HG03175 (cell line): Measurements from ENCODE around the gene HEBP2.

Experiments
- ATAC-seq: cut with Tn5 transposase; IDR thresholded peaks from one replicate; pipeline ENCODE4 v1.9.1; 2021; ENCODE audit warnings: mild to moderate bottlenecking, moderate library complexity; ENCODE audit not compliant: unreplicated experiment

Gene HEBP2

DNA sequence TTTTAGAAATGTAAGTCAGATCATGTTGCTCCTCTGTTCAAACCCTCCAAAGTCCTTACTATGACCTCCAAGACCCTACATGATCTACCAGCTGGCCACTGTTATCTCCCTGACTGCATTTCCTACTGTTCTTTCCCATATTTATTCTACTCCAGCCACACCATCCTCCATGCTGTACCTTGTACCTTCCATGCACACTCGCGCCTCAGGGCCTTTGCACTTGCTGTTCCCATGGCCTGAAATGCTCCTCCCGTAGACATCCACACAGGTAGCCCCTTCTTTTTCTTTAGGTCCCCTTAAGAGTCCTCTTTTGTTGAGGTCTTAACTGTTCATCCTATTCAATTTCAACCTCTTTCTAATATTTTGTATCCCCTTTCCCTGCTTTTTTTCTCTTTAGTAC, 47.0 kb downstream of the HEBP2 start:
- no peak for ATAC-seq

DNA sequence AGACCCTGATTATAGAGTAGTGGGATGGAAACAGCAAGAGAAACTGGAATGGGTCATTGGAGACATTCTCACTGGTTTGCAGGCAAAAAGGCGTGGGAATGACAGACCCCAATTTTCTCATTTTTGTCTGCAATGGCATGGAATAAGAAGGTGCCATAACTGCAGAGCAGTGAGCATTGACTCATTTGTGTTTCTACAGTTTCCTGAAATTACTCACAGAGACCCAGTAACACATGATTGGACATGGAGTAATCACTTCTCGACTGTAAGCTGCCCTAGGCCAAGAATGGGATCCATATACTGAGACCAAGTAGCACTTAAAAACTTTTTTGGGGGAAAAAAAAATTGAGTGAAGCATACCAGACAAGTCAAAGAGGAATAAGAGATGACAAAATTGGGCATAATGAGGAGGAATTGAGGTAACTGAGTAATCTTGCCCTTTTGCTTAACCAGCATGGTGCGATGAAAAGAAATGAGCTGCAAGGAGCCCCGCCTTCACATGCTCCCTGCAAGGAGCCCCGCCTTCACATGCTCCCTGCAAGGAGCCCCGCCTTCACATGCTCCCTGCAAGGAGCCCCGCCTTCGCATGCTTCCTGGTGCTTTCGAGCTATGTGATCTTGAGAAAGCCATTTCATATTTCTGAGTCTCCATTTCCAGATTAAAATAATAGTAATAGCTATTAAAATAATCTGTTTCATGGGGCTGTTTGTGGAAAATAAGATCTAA, 51.1 kb downstream of the HEBP2 start:
- peak; percentile 24 for ATAC-seq

DNA sequence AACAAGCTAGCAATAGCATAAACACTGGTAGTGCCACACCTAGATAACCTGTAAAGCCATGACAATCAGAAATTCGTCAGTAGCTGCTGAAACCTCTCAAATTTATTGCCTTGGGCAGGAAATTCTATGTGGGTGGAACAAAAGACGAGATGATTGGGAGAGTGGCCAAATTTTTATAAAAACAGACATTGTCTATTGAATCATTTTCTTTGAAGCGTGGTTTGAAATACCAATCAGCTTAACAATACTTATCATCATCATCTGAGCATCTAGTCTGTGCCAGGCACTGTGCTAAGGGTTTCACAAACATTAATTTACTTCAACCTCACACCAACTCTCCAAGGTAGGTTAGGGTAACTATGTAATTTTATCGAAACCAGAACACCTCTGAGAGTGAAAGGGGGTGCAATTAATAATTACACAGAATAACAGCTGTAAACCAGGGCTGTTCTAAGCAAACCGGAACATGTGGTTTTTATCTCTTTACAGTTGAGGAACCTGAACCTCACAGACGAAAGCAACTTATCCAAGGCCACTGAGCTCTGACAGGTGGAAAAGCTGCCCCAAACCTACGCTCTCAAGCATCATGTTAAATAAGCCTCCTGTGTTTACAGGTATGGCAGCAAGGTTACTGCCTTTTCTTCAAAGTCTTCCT, 51.9 kb downstream of the HEBP2 start:
- ATAC-seq, result peak; percentile 98

GRCh38 chr6:138456401-138456790, 52.4 kb downstream of the HEBP2 start:
- ATAC-seq, result peak; percentile 1

DNA sequence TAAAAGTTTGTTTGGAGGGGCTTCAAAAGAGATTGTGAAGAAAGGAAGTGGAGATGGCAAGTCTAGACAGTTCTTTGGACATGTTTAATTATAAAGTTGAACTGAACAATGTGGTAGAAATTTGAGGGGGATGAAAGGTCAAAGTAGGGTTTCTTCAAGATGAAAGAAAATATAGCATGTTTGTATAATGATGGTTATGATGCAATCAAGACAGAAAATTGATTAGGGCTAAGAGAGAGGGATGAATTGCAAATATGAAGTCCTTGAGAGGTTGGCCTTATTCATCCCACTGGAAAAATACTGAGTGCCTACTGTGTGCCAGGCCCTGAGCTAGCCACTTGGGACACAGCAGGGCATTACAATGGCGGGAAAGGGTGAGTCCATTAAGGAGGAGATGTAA, 57.6 kb downstream of the HEBP2 start:
- no peak for ATAC-seq

- no peak for ATAC-seq
Observed at GRCh38 chr6:138464085-138464484, 60.1 kb downstream of the HEBP2 start.

DNA sequence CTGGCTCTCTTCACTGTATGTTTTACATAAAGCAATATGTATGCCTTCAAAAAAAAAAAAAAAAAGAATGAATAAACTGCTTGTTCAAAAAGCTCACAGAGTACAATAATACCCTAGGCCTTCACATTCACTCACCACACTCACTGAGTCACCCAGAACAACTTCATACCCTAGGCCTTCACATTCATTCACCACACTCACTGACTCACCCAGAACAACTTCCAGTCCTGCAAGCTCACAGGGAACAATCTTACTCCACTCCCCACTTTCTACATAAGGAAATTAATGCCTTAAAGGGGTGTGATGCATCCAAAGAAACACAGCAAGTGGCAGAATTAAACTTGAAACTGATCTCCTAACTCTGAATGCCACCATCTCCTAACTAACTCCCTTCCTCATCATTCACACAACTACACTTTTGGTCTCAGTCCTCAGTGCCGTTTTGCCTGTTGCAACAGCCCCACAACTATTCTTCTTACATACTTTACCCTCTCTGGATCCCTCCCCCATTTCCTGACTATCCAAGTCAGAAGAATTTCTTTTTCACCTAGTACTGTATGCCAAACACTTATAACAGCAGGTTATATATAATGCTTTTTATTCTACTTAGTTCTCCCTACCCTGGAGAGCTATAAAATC, 61.1 kb downstream of the HEBP2 start:
- no peak for ATAC-seq

DNA sequence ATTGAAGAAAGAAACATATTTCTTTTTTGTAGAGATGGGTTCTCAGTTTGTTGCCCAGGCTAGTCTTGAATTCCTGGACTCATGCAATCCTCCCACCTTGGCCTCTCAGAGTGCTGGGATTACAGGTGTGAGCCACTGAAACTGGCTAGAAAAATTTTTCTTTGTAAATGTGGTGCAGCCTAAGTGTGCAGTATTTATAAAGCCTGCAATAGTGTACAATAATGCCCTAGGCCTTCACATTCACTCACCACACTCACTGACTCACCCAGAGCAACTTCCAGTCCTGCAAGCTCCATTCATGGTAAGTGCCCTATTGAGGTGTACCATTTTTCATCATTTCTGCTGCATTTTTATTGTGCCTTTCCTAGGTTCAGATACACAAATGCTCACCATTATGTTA, 63.9 kb downstream of the HEBP2 start:
- no peak for ATAC-seq

DNA sequence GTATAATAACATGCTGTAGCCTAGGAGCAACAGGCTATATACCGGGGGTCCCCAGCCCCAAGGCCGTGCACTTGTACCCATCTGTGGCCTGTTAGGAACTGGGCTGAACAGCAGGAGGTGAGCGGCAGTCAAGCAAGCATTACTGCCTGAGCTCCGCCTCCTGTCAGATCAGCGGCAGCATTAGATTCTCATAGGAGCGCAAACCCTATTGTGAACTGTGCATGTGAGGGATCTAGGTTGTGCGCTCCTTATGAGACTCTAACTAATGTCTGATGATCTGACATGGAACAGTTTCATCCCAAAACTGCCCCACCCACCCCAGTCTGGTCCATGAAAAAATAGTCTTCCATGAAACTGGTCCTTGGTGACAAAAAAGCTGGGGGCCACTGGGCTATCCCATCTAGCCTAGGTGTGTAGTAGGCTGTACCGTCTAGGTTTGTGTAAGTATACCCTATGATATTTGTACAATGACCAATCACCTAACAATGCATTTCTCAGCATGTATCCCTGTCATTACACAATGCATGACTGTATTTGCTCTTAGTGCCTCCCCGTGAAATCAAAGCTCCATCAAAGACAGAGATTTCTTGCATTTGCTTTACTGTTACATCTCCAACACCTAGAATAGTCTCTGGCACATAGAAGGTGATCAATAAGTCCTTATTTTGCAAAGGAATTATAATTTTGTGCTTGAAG, 64.4 kb downstream of the HEBP2 start:
- ATAC-seq, result no peak
